Activated CD4-positive, alpha-beta T cell treated with anti-CD3 and anti-CD28 coated beads, Interleukin-2, amount 50 U/mL, for 16 hours (primary cell): ENCODE data around the gene PDCD2L.

Experiments
- DNase-seq: peaks from one replicate; pipeline ENCODE4 v3.0.0-alpha.2; 2020

PDCD2L gene

GRCh38 chr19:34474233-34474989, 70.2 kb downstream of the PDCD2L start:
- no peak for DNase-seq

GRCh38 chr19:34475026-34475974, 71.1 kb downstream of the PDCD2L start:
- DNase-seq, result peak; percentile 47
